Loucy (cell line): ENCODE data around the gene PRKAB1.

ENCODE experiments used
- H2AFZ ChIP-seq: fragments of 200-600 bp; sonication (generic); 2 replicates; pipeline ENCODE4 v1.6.0; 2016; ENCODE audit warnings: antibody characterized with exemption, mild to moderate bottlenecking, low read length, moderate library complexity
- H3F3A ChIP-seq: fragments of 200-600 bp; 2 replicates; pipeline ENCODE4 v1.6.0; 2016; ENCODE audit warnings: antibody characterized with exemption, low read depth, mild to moderate bottlenecking
- H3K27me3 ChIP-seq: fragments of 200-600 bp; sonication (generic); 2 replicates; pipeline ENCODE4 v1.6.1; 2014; ENCODE audit warnings: low read length, mild to moderate bottlenecking; ENCODE audit not compliant: insufficient read depth, poor library complexity, severe bottlenecking
- H3K36me3 ChIP-seq: fragments of 200-600 bp; sonication (generic); 2 replicates; pipeline ENCODE4 v1.6.1; 2016; ENCODE audit warnings: low read length; ENCODE audit not compliant: insufficient read depth
- H3K4me1 ChIP-seq: fragments of 200-600 bp; sonication (generic); 2 replicates; pipeline ENCODE4 v1.5.1; 2014; ENCODE audit warnings: low read length, mild to moderate bottlenecking; ENCODE audit not compliant: insufficient read depth, poor library complexity, severe bottlenecking
- H3K4me2 ChIP-seq: fragments of 200-600 bp; sonication (generic); 2 replicates; pipeline ENCODE4 v1.6.0; 2014; ENCODE audit warnings: antibody characterized with exemption, low read length, low read depth, mild to moderate bottlenecking; ENCODE audit not compliant: poor library complexity, severe bottlenecking
- H3K4me3 ChIP-seq: fragments of 200-600 bp; sonication (generic); 2 replicates; pipeline ENCODE4 v1.5.1; 2014; ENCODE audit warnings: low read length, mild to moderate bottlenecking, mixed read lengths; ENCODE audit not compliant: poor library complexity, severe bottlenecking
- H3K79me2 ChIP-seq: fragments of 200-600 bp; sonication (generic); 2 replicates; pipeline ENCODE4 v1.6.1; 2014; ENCODE audit warnings: low read length; ENCODE audit not compliant: insufficient read depth
- H3K9ac ChIP-seq: fragments of 200-600 bp; sonication (generic); 2 replicates; pipeline ENCODE4 v1.6.0; 2014; ENCODE audit warnings: mild to moderate bottlenecking, low read depth, low read length, moderate library complexity; ENCODE audit not compliant: poor library complexity, severe bottlenecking
- H3K9me2 ChIP-seq: fragments of 200-600 bp; sonication (generic); replicated peaks from 2 replicates; pipeline ENCODE4 v1.6.1; 2016; ENCODE audit warnings: low read depth, low read length, mixed read lengths
- H3K9me3 ChIP-seq: fragments of 200-600 bp; sonication (generic); 2 replicates; pipeline ENCODE4 v1.6.1; 2014; ENCODE audit warnings: mild to moderate bottlenecking, antibody characterized with exemption, low read length, low read depth; ENCODE audit not compliant: insufficient read depth
- H4K20me1 ChIP-seq: fragments of 200-600 bp; sonication (generic); 2 replicates; pipeline ENCODE4 v1.6.0; 2014; ENCODE audit warnings: antibody characterized with exemption, low read length, mild to moderate bottlenecking; ENCODE audit not compliant: insufficient read depth, poor library complexity, severe bottlenecking
- CTCF ChIP-seq: fragments of 200-600 bp; sonication (generic); conservative IDR thresholded peaks from 2 replicates; pipeline ENCODE4 v1.5.1; 2014; ENCODE audit warnings: mild to moderate bottlenecking, antibody characterized with exemption, low read length
- EZH2phosphoT487 ChIP-seq: fragments of 200-600 bp; IDR thresholded peaks from 2 replicates; pipeline ENCODE4 v1.6.1; 2018; ENCODE audit warnings: antibody characterized with exemption, mild to moderate bottlenecking, moderate library complexity, borderline replicate concordance

PRKAB1 gene

GRCh38 chr12:119685375-119685774 lies 17.4 kb downstream of the PRKAB1 start:
- Histone ChIP-seq H3K27me3 (no peaks in the 10 kb centered on the region), H3F3A (no peaks in the 10 kb centered on the region), H3K9me3 (no peaks in the 10 kb centered on the region), H3K36me3 (peaks cover 60% of the 10 kb centered on the region; the same call in 1 of the 2 replicates), H3K79me2 (no peaks in the 10 kb centered on the region), H2AFZ (no peak overlapping the region), H4K20me1 (no peaks in the 10 kb centered on the region), H3K9ac (no peak overlapping the region), H3K9me2 (no peaks in the 10 kb centered on the region), H3K4me3 (no peak overlapping the region), H3K4me1 (no peaks in the 10 kb centered on the region), H3K4me2 (no peak overlapping the region)
- no peak for TF ChIP-seq CTCF
- no peak for TF ChIP-seq EZH2phosphoT487

GRCh38 chr12:119686355-119686754 lies 18.4 kb downstream of the PRKAB1 start:
- Histone ChIP-seq H3K9me2 (no peaks in the 10 kb centered on the region), H3K9me3 (no peaks in the 10 kb centered on the region), H3K27me3 (no peaks in the 10 kb centered on the region), H3K36me3 (peaks cover 56% of the 10 kb centered on the region; the same call in 1 of the 2 replicates), H3F3A (no peaks in the 10 kb centered on the region), H3K79me2 (no peaks in the 10 kb centered on the region), H2AFZ (no peak overlapping the region), H3K4me1 (no peaks in the 10 kb centered on the region), H3K9ac (no peak overlapping the region), H3K4me2 (no peak overlapping the region), H3K4me3 (no peak overlapping the region), H4K20me1 (no peaks in the 10 kb centered on the region)
- TF ChIP-seq CTCF (no peak), EZH2phosphoT487 (no peak)

- H3K36me3 ChIP-seq, result peaks cover 54% of the 10 kb centered on the region; the same call in 1 of the 2 replicates
- H3K4me1 ChIP-seq, result no peaks in the 10 kb centered on the region
- H3K9me2 ChIP-seq, result no peaks in the 10 kb centered on the region
- no peak overlapping the region for H3K4me3 ChIP-seq
- H3K4me2 ChIP-seq, result no peak overlapping the region
- H3K79me2 ChIP-seq, result no peaks in the 10 kb centered on the region
- no peak overlapping the region for H3K9ac ChIP-seq
- H4K20me1 ChIP-seq, result no peaks in the 10 kb centered on the region
- H3F3A ChIP-seq, result no peaks in the 10 kb centered on the region
- TF ChIP-seq EZH2phosphoT487 (no peak), CTCF (no peak)
- H3K27me3 ChIP-seq, result no peaks in the 10 kb centered on the region
- H3K9me3 ChIP-seq, result no peaks in the 10 kb centered on the region
- H2AFZ ChIP-seq, result no peak overlapping the region
These were observed 18.8 kb downstream of the PRKAB1 start for GRCh38 chr12:119686776-119687175.
